PC-3 (cell line): Measurements from ENCODE around the gene P2RY8. TPM values are rescaled to one million over a fixed set of nuclear protein-coding genes. Genes with fewer than 3 reads are reported as not detected.

Source experiments
- ATAC-seq: fragments of 200-7000 bp; cut with Tn5 transposase; 2 replicates; pipeline ENCODE4 v1.9.1; 2020; ENCODE audit warnings: mild to moderate bottlenecking, moderate library complexity
- BruUV-seq: library from RNA; stranded (reverse); fragments of 400-500 nt; replicated peaks from 2 replicates; lab custom pipeline; 2021; lab: Mats Ljungman, UMichigan
- CTCF ChIA-PET: fragments of 300-600 bp; sonication (Branson Sonifier 250); formaldehyde crosslinking; loops from one replicate; lab custom pipeline; 2022; ENCODE audit warnings: antibody characterized with exemption; lab: Charles Lee
- POLR2A ChIA-PET: fragments of 300-600 bp; sonication (Branson Sonifier 250); formaldehyde crosslinking; loops from one replicate; lab custom pipeline; 2022; ENCODE audit warnings: antibody characterized with exemption; ENCODE audit not compliant: unreplicated experiment; lab: Charles Lee
- DNase-seq: peaks from one replicate; pipeline ENCODE4 v3.0.0-alpha.2; 2015
- H2AFZ ChIP-seq: fragments of 300-600 bp; sonication (generic); 2 replicates; pipeline ENCODE4 v1.6.0; 2016; ENCODE audit warnings: antibody characterized with exemption, low read length
- H3F3A ChIP-seq: fragments of 300-600 bp; sonication (generic); one replicate; pipeline ENCODE4 v1.6.0; 2017; ENCODE audit warnings: antibody characterized with exemption, low read length, control low read depth, mild to moderate bottlenecking; ENCODE audit not compliant: unreplicated experiment
- H3K27ac ChIP-seq: fragments of 300-600 bp; sonication (generic); 2 replicates; pipeline ENCODE4 v1.5.1; 2016; ENCODE audit warnings: mild to moderate bottlenecking, low read length
- H3K27me3 ChIP-seq: fragments of 300-600 bp; sonication (generic); 2 replicates; pipeline ENCODE4 v1.6.1; 2016; ENCODE audit warnings: low read length, mixed read lengths
- H3K36me3 ChIP-seq: fragments of 300-600 bp; sonication (generic); 2 replicates; pipeline ENCODE4 v1.6.1; 2016; ENCODE audit warnings: low read depth, mixed run types, low read length, mixed read lengths
- H3K4me1 ChIP-seq: fragments of 300-600 bp; sonication (generic); 2 replicates; pipeline ENCODE4 v1.5.1; 2016; ENCODE audit warnings: low read length; ENCODE audit not compliant: insufficient read depth
- H3K4me2 ChIP-seq: fragments of 300-600 bp; sonication (generic); 2 replicates; pipeline ENCODE4 v1.6.0; 2016; ENCODE audit warnings: low read length
- H3K4me3 ChIP-seq: fragments of 300-600 bp; sonication (generic); 2 replicates; pipeline ENCODE4 v1.5.1; 2016; ENCODE audit warnings: mild to moderate bottlenecking, low read length, mixed read lengths
- H3K79me2 ChIP-seq: fragments of 300-600 bp; sonication (generic); 2 replicates; pipeline ENCODE4 v1.6.1; 2017; ENCODE audit warnings: low read length, mixed read lengths
- H3K9ac ChIP-seq: fragments of 300-600 bp; sonication (generic); 2 replicates; pipeline ENCODE4 v1.6.0; 2016; ENCODE audit warnings: mild to moderate bottlenecking, low read length
- H3K9me2 ChIP-seq: fragments of 300-600 bp; sonication (generic); replicated peaks from 2 replicates; pipeline ENCODE4 v1.6.1; 2016; ENCODE audit warnings: mixed run types, low read length, mixed read lengths
- H3K9me3 ChIP-seq: fragments of 300-600 bp; sonication (generic); 2 replicates; pipeline ENCODE4 v1.6.1; 2016; ENCODE audit warnings: low read length, mixed read lengths
- H4K20me1 ChIP-seq: fragments of 300-600 bp; sonication (generic); 2 replicates; pipeline ENCODE4 v1.6.1; 2016; ENCODE audit warnings: low read length, mixed read lengths
- CTCF ChIP-seq: fragments of 300-600 bp; sonication (generic); conservative IDR thresholded peaks from 2 replicates; pipeline ENCODE4 v1.5.1; 2017; ENCODE audit warnings: antibody characterized with exemption, low read depth, mild to moderate bottlenecking, low read length
- EZH2 ChIP-seq: fragments of 300-600 bp; sonication (generic); IDR thresholded peaks from one replicate; pipeline ENCODE4 v1.6.1; 2017; ENCODE audit warnings: antibody characterized with exemption, mild to moderate bottlenecking, low read length; ENCODE audit not compliant: unreplicated experiment
- EZH2phosphoT487 ChIP-seq: fragments of 300-600 bp; sonication (generic); IDR thresholded peaks from 2 replicates; pipeline ENCODE4 v1.6.1; 2018; ENCODE audit warnings: mild to moderate bottlenecking, antibody characterized with exemption, low read length, borderline replicate concordance
- intact Hi-C: fragments of 100-400 bp; cut with micrococcal nuclease; formaldehyde crosslinking; loops from 2 replicates; pipeline ENCODE4 v1.9.0; 2023
- total RNA-seq: library from RNA; depleted of rRNA; stranded (reverse); fragments of >200 nt; gene quantifications from 2 replicates; pipeline ENCODE4 v1.2.3, GENCODE V29; 2014

The P2RY8 gene
- total RNA-seq, 1 experiment from 2014 or later = not detected

GRCh38 chrX:1529756-1530155, 7.2 kb downstream of the P2RY8 start:
- H2AFZ ChIP-seq = no peak overlapping the region
- intact Hi-C loops = no loop called here
- no peaks in the 10 kb centered on the region for H3K79me2 ChIP-seq
- no peaks in the 10 kb centered on the region for H3K27me3 ChIP-seq
- H3K27ac ChIP-seq = no peak overlapping the region
- H3K4me3 ChIP-seq = no peak overlapping the region
- ATAC-seq (no peak), DNase-seq (no peak)
- no peaks in the 10 kb centered on the region for H3K9me2 ChIP-seq
- H3K4me1 ChIP-seq = no peaks in the 10 kb centered on the region
- BruUV-seq = no TSS peak
- no peaks in the 10 kb centered on the region for H3K9me3 ChIP-seq
- no peaks in the 10 kb centered on the region for H3K36me3 ChIP-seq
- POLR2A ChIA-PET = no interaction called here
- H3K9ac ChIP-seq = no peak overlapping the region
- no peaks in the 10 kb centered on the region for H3F3A ChIP-seq
- H4K20me1 ChIP-seq = no peaks in the 10 kb centered on the region
- no peak for TF ChIP-seq EZH2phosphoT487
- no peak for TF ChIP-seq CTCF
- TF ChIP-seq EZH2 = no peak
- no peak overlapping the region for H3K4me2 ChIP-seq
- CTCF ChIA-PET = no interaction called here

GRCh38 chrX:1529328-1529727, 7.7 kb downstream of the P2RY8 start:
- Histone ChIP-seq H3K27ac (no peak overlapping the region), H3K36me3 (no peaks in the 10 kb centered on the region), H2AFZ (no peak overlapping the region), H3K9me2 (no peaks in the 10 kb centered on the region), H4K20me1 (no peaks in the 10 kb centered on the region), H3K4me1 (no peaks in the 10 kb centered on the region), H3K79me2 (no peaks in the 10 kb centered on the region), H3K9me3 (no peaks in the 10 kb centered on the region), H3K9ac (no peak overlapping the region), H3K4me3 (no peak overlapping the region), H3K27me3 (no peaks in the 10 kb centered on the region), H3F3A (no peaks in the 10 kb centered on the region), H3K4me2 (no peak overlapping the region)
- no peak for DNase-seq
- BruUV-seq = no TSS peak
- intact Hi-C loops = no loop called here
- ChIA-PET POLR2A (no interaction called here), CTCF (no interaction called here)
- ATAC-seq = no peak
- TF ChIP-seq EZH2phosphoT487 (no peak), EZH2 (no peak), CTCF (no peak)

GRCh38 chrX:1528884-1529203, 8.1 kb downstream of the P2RY8 start:
- Histone ChIP-seq H3K4me2 (no peak overlapping the region), H3K9me3 (no peaks in the 10 kb centered on the region), H3K27ac (no peak overlapping the region), H3K4me1 (no peaks in the 10 kb centered on the region), H3K9ac (no peak overlapping the region), H3K79me2 (no peaks in the 10 kb centered on the region), H4K20me1 (no peaks in the 10 kb centered on the region), H2AFZ (no peak overlapping the region), H3K36me3 (no peaks in the 10 kb centered on the region), H3K4me3 (no peak overlapping the region), H3K27me3 (no peaks in the 10 kb centered on the region), H3K9me2 (no peaks in the 10 kb centered on the region), H3F3A (no peaks in the 10 kb centered on the region)
- POLR2A ChIA-PET = no interaction called here
- no peak for ATAC-seq
- no TSS peak for BruUV-seq
- DNase-seq = no peak
- TF ChIP-seq EZH2phosphoT487 (no peak), CTCF (no peak), EZH2 (no peak)
- CTCF ChIA-PET = no interaction called here
- intact Hi-C loops = no loop called here
